Mucosa of rectum (tissue), 2 donors: ENCODE results near the gene AK2.
A peak's percentile ranks its signal among the peaks of the same experiment; 100 is the strongest.

Experiments
- H3K27ac ChIP-seq, 2 donors: one replicate each; pipeline ENCODE4 v1.7.0; 2013; ENCODE audit warnings: inconsistent platforms in 2 of 2, low read depth in 2 of 2, low read length in 2 of 2
- H3K27me3 ChIP-seq, 2 donors: one replicate each; pipeline ENCODE4 v1.7.0; 2013; ENCODE audit warnings: low read length in 2 of 2; ENCODE audit not compliant: control insufficient read depth in 2 of 2, insufficient read depth in 2 of 2
- H3K36me3 ChIP-seq, 2 donors: one replicate each; pipeline ENCODE4 v1.7.0; 2013; ENCODE audit warnings: low read length in 2 of 2; ENCODE audit not compliant: control insufficient read depth in 2 of 2, insufficient read depth in 2 of 2
- H3K4me1 ChIP-seq, 2 donors: one replicate each; pipeline ENCODE4 v1.7.0; 2013; ENCODE audit warnings: low read length in 2 of 2, mild to moderate bottlenecking in 1 of 2; ENCODE audit not compliant: control insufficient read depth in 2 of 2, insufficient read depth in 2 of 2
- H3K4me3 ChIP-seq, 2 donors: one replicate each; pipeline ENCODE4 v1.7.0; 2013; ENCODE audit warnings: low read length in 2 of 2
- H3K9ac ChIP-seq, 2 donors: one replicate each; pipeline ENCODE4 v1.7.0; 2013; ENCODE audit warnings: low read length in 2 of 2, low read depth in 1 of 2, mild to moderate bottlenecking in 1 of 2
- H3K9me3 ChIP-seq, 2 donors: one replicate each; pipeline ENCODE4 v1.7.0; 2013; ENCODE audit warnings: low read length in 2 of 2; ENCODE audit not compliant: control insufficient read depth in 2 of 2
- donor health status: healthy.
- donor health status: Normal muscosa, but diverticular disease.

AK2 gene

GRCh38 chr1:32991386-32991785 lies 45.3 kb downstream of the AK2 start:
- H3K4me1 ChIP-seq: peaks cover 20 to 22% of the 10 kb centered on the region in 2 donors
- H3K4me3 ChIP-seq: no peak overlapping the region
- H3K9me3 ChIP-seq: no peaks in the 10 kb centered on the region
- no peaks in the 10 kb centered on the region for H3K27me3 ChIP-seq
- peak overlapping the region; percentile 64 to 85 for H3K27ac ChIP-seq
- H3K36me3 ChIP-seq: no peaks in the 10 kb centered on the region
- peak overlapping the region in 1 of 2 donors; percentile 32 for H3K9ac ChIP-seq

GRCh38 chr1:32990887-32991286 lies 45.8 kb downstream of the AK2 start:
- H3K4me1 ChIP-seq: peaks cover 20 to 22% of the 10 kb centered on the region in 2 donors
- no peaks in the 10 kb centered on the region for H3K36me3 ChIP-seq
- no peak overlapping the region for H3K4me3 ChIP-seq
- H3K27ac ChIP-seq: no peak overlapping the region
- H3K27me3 ChIP-seq: no peaks in the 10 kb centered on the region
- no peak overlapping the region for H3K9ac ChIP-seq
- H3K9me3 ChIP-seq: no peaks in the 10 kb centered on the region

- no peaks in the 10 kb centered on the region for H3K36me3 ChIP-seq
- no peaks in the 10 kb centered on the region for H3K27me3 ChIP-seq
- no peak overlapping the region for H3K4me3 ChIP-seq
- no peaks in the 10 kb centered on the region for H3K9me3 ChIP-seq
- peak overlapping the region; percentile 52 to 53 for H3K27ac ChIP-seq
- H3K9ac ChIP-seq: no peak overlapping the region
- H3K4me1 ChIP-seq: peaks cover 20 to 22% of the 10 kb centered on the region in 2 donors
These were observed 47.3 kb downstream of the AK2 start for GRCh38 chr1:32989160-32990050.

GRCh38 chr1:32988665-32989064 lies 48.0 kb downstream of the AK2 start:
- peak overlapping the region in 1 of 2 donors; percentile 52 for H3K27ac ChIP-seq
- no peaks in the 10 kb centered on the region for H3K36me3 ChIP-seq
- no peak overlapping the region for H3K9ac ChIP-seq
- no peaks in the 10 kb centered on the region for H3K9me3 ChIP-seq
- H3K4me3 ChIP-seq: no peak overlapping the region
- H3K27me3 ChIP-seq: no peaks in the 10 kb centered on the region
- peaks cover 20 to 22% of the 10 kb centered on the region in 2 donors for H3K4me1 ChIP-seq

- H3K9me3 ChIP-seq: no peaks in the 10 kb centered on the region
- H3K9ac ChIP-seq: no peak overlapping the region
- H3K36me3 ChIP-seq: no peaks in the 10 kb centered on the region
- no peak overlapping the region for H3K27ac ChIP-seq
- no peaks in the 10 kb centered on the region for H3K27me3 ChIP-seq
- H3K4me1 ChIP-seq: peaks cover 9 to 23% of the 10 kb centered on the region in 2 donors
- no peak overlapping the region for H3K4me3 ChIP-seq
These were observed 51.5 kb downstream of the AK2 start for GRCh38 chr1:32985226-32985625.

GRCh38 chr1:32984455-32985171 lies 52.1 kb downstream of the AK2 start:
- peaks cover 12 to 28% of the 10 kb centered on the region in 2 donors for H3K4me1 ChIP-seq
- H3K4me3 ChIP-seq: no peak overlapping the region
- no peaks in the 10 kb centered on the region for H3K36me3 ChIP-seq
- H3K27ac ChIP-seq: peak overlapping the region in 1 of 2 donors; percentile 16
- H3K9me3 ChIP-seq: no peaks in the 10 kb centered on the region
- H3K9ac ChIP-seq: no peak overlapping the region
- H3K27me3 ChIP-seq: no peaks in the 10 kb centered on the region

- H3K27ac ChIP-seq: peak overlapping the region in 1 of 2 donors; percentile 16
- H3K4me3 ChIP-seq: no peak overlapping the region
- H3K9ac ChIP-seq: no peak overlapping the region
- H3K36me3 ChIP-seq: no peaks in the 10 kb centered on the region
- H3K4me1 ChIP-seq: peaks cover 12 to 27% of the 10 kb centered on the region in 2 donors
- H3K27me3 ChIP-seq: no peaks in the 10 kb centered on the region
- no peaks in the 10 kb centered on the region for H3K9me3 ChIP-seq
These were observed 52.6 kb downstream of the AK2 start for GRCh38 chr1:32984090-32984454.

GRCh38 chr1:32983020-32983419 lies 53.7 kb downstream of the AK2 start:
- Histone ChIP-seq H3K27ac (no peak overlapping the region), H3K27me3 (no peaks in the 10 kb centered on the region), H3K9me3 (no peaks in the 10 kb centered on the region), H3K4me1 (peaks cover 10 to 23% of the 10 kb centered on the region in 2 donors), H3K36me3 (no peaks in the 10 kb centered on the region), H3K9ac (no peak overlapping the region), H3K4me3 (no peak overlapping the region)

- no peaks in the 10 kb centered on the region for H3K9me3 ChIP-seq
- H3K27ac ChIP-seq: peak overlapping the region; percentile 79 to 83
- no peaks in the 10 kb centered on the region for H3K27me3 ChIP-seq
- H3K4me3 ChIP-seq: peak overlapping the region in 1 of 2 donors; percentile 51
- peaks cover 10 to 23% of the 10 kb centered on the region in 2 donors for H3K4me1 ChIP-seq
- H3K36me3 ChIP-seq: no peaks in the 10 kb centered on the region
- peak overlapping the region; percentile 44 to 65 for H3K9ac ChIP-seq
These were observed 55.4 kb downstream of the AK2 start for GRCh38 chr1:32981003-32981901.
